Cardiac ventricle fibroblast (primary cell): Measurements from ENCODE around the gene HAO2. TPM values are rescaled to one million over a fixed set of nuclear protein-coding genes. Genes with fewer than 3 reads are reported as not detected.

Experiments
- total RNA-seq: library from RNA; depleted of rRNA; stranded (reverse); fragments of >200 nt; gene quantifications from 2 replicates; pipeline ENCODE4 v1.2.3, GENCODE V29; 2015

The HAO2 gene
- not detected in 2 replicates for total RNA-seq

GRCh38 chr1:119368554-119368953 is at the start of gene HAO2:
HAO2 (plus strand) TSS chr1:119368785; CDS start chr1:119381086, 12,301 bp downstream.

GRCh38 chr1:119414950-119415349 is 46.4 kb downstream of the HAO2 start, which contains the start of gene HSD3B2:
HSD3B2 (plus strand) TSS chr1:119415150; CDS start chr1:119415420, 270 bp downstream.

Other genes with a start within 250 kb of the HAO2 start
- gene WARS2, start 228.1 kb upstream of the HAO2 start, total RNA-seq, result 14.1 and 14.9 TPM in 2 replicates
- not detected in 2 replicates for gene HSD3B2, start 46.4 kb downstream of the HAO2 start, total RNA-seq
- gene HSD3B1, start 138.4 kb downstream of the HAO2 start, total RNA-seq, result not detected in 2 replicates